HUES6 (cell line): Measurements from ENCODE around the gene MAP3K21.

ENCODE experiments used
- H3K27ac ChIP-seq: 2 replicates; pipeline ENCODE4 v1.7.0; 2013; ENCODE audit warnings: low read depth, mild to moderate bottlenecking, low read length, inconsistent platforms
- H3K27me3 ChIP-seq: 2 replicates; pipeline ENCODE4 v1.6.1; 2013; ENCODE audit warnings: low read length; ENCODE audit not compliant: control insufficient read depth, insufficient read depth
- H3K36me3 ChIP-seq: 2 replicates; pipeline ENCODE4 v1.6.1; 2013; ENCODE audit warnings: low read length; ENCODE audit not compliant: control insufficient read depth, insufficient read depth
- H3K4me1 ChIP-seq: 2 replicates; pipeline ENCODE4 v1.6.1; 2013; ENCODE audit warnings: low read length; ENCODE audit not compliant: control insufficient read depth, insufficient read depth
- H3K4me3 ChIP-seq: 2 replicates; pipeline ENCODE4 v1.5.1; 2013; ENCODE audit warnings: low read depth, low read length
- H3K9ac ChIP-seq: one replicate; pipeline ENCODE4 v1.6.1; 2013; ENCODE audit warnings: mild to moderate bottlenecking, low read length
- H3K9me3 ChIP-seq: 2 replicates; pipeline ENCODE4 v1.6.1; 2013; ENCODE audit warnings: low read depth, low read length; ENCODE audit not compliant: control insufficient read depth, insufficient read depth

MAP3K21 gene

GRCh38 chr1:233421293-233421692 lies 93.8 kb downstream of the MAP3K21 start:
- Histone ChIP-seq H3K4me3 (no peak overlapping the region), H3K4me1 (no peaks in the 10 kb centered on the region), H3K36me3 (no peaks in the 10 kb centered on the region), H3K27me3 (no peaks in the 10 kb centered on the region), H3K27ac (no peak overlapping the region), H3K9me3 (peaks cover 7% of the 10 kb centered on the region; the same call in 1 of the 2 replicates), H3K9ac (no peak overlapping the region)

GRCh38 chr1:233424779-233425178 lies 97.3 kb downstream of the MAP3K21 start:
- H3K9ac ChIP-seq: no peak overlapping the region
- no peak overlapping the region for H3K27ac ChIP-seq
- H3K9me3 ChIP-seq: peaks cover 7% of the 10 kb centered on the region; the same call in 1 of the 2 replicates
- H3K36me3 ChIP-seq: no peaks in the 10 kb centered on the region
- no peaks in the 10 kb centered on the region for H3K4me1 ChIP-seq
- H3K4me3 ChIP-seq: no peak overlapping the region
- H3K27me3 ChIP-seq: no peaks in the 10 kb centered on the region

GRCh38 chr1:233427907-233428306 lies 100.4 kb downstream of the MAP3K21 start:
- H3K36me3 ChIP-seq: no peaks in the 10 kb centered on the region
- H3K9me3 ChIP-seq: peaks cover 4% of the 10 kb centered on the region; the same call in 1 of the 2 replicates
- H3K27ac ChIP-seq: no peak overlapping the region
- no peaks in the 10 kb centered on the region for H3K4me1 ChIP-seq
- no peaks in the 10 kb centered on the region for H3K27me3 ChIP-seq
- no peak overlapping the region for H3K9ac ChIP-seq
- no peak overlapping the region for H3K4me3 ChIP-seq

- Histone ChIP-seq H3K9me3 (peaks cover 4% of the 10 kb centered on the region; the same call in 1 of the 2 replicates), H3K27ac (no peak overlapping the region), H3K27me3 (no peaks in the 10 kb centered on the region), H3K4me3 (no peak overlapping the region), H3K4me1 (peaks cover 6% of the 10 kb centered on the region; the same call in 1 of the 2 replicates), H3K36me3 (no peaks in the 10 kb centered on the region), H3K9ac (no peak overlapping the region)
Measured at GRCh38 chr1:233431753-233432403, 104.4 kb downstream of the MAP3K21 start.

GRCh38 chr1:233432916-233433315 lies 105.4 kb downstream of the MAP3K21 start:
- Histone ChIP-seq H3K36me3 (no peaks in the 10 kb centered on the region), H3K27ac (no peak overlapping the region), H3K27me3 (no peaks in the 10 kb centered on the region), H3K9ac (no peak overlapping the region), H3K4me1 (peaks cover 6% of the 10 kb centered on the region; the same call in 1 of the 2 replicates), H3K9me3 (peaks cover 4% of the 10 kb centered on the region; the same call in 1 of the 2 replicates), H3K4me3 (no peak overlapping the region)

- Histone ChIP-seq H3K9ac (no peak overlapping the region), H3K27ac (no peak overlapping the region), H3K4me3 (no peak overlapping the region), H3K4me1 (peaks cover 6% of the 10 kb centered on the region; the same call in 1 of the 2 replicates), H3K36me3 (no peaks in the 10 kb centered on the region), H3K27me3 (no peaks in the 10 kb centered on the region), H3K9me3 (peaks cover 4% of the 10 kb centered on the region; the same call in 1 of the 2 replicates)
Measured at GRCh38 chr1:233433436-233434210, 106.1 kb downstream of the MAP3K21 start.
